Stimulated activated CD8-positive, alpha-beta memory T cell treated with anti-CD3 and anti-CD28 coated beads, Interleukin-15, amount 100 ng/mL, for 1 hour (primary cell): Measurements from ENCODE around the gene CRHR1.

Experiments used
- DNase-seq: peaks from one replicate; pipeline ENCODE4 v3.0.0-alpha.2; 2020; ENCODE audit warnings: low read depth

CRHR1 gene

DNA sequence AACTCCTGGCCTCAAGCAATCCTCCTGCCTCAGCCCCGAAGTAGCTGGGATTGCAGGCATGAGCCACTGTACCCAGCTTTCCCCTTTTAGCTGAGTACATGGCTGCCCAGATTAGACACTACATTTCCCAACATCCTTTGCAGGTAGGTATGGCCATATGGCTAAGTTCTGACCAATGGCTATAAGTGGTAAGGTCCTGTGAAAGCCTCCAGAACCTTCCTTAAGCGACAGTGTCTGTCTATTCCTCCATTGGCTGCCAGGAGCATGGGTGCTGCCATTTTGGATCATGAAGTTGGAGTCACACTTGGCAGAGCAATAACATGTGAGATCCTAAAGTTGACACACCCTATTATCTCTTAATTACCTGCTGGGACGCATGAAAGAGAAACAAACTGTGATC is 24.4 kb upstream of the CRHR1 start:
- DNase-seq = no peak

DNA sequence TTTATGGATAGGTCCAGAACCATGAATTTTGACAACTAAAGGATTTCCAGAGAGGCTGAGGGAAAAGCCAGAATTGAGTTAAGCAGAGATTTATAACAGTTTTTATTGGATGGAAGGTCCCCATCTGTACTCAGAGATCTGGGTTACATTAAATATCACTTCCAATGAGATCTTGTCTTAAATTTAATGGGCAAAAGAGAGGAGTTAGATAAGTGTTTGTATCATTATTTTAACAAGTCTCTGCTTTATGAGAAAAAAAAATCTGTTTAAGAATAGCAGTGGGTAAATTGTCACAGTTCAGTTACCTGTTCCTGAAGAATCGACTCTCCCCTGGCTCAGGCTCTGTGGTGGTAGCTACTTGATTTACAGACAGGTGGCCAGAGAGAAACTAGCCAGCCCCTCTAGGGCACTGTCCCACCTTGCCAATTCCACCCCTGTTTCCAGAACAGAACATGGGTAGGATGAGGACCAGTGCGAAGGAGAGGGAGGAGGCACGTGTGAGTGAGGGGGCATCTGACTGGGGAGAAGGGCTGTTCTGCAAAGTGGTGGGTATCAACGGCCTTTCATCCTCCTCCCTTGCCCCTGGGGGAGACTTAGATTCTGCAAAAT is 22.1 kb upstream of the CRHR1 start:
- no peak for DNase-seq

DNA sequence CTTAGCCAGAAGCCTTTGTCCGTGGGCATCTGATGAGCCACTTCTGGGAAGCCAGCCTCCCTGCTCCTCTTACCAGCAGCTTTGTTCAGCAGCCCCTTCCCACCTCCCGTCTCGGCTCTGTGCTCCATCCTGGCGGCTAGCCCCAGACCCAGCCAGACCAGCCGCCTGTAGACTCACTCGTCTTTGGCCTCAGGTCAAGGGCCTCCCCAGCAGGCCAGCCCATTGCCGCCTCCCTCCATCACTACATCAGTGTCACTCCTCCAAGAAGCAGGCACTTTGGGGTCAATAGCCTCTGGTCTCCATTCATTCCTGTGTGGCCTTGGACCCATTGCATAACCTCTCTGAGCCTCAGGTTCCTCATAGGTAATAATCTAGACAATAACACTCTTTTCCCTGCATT is 20.9 kb upstream of the CRHR1 start:
- DNase-seq = no peak

DNA sequence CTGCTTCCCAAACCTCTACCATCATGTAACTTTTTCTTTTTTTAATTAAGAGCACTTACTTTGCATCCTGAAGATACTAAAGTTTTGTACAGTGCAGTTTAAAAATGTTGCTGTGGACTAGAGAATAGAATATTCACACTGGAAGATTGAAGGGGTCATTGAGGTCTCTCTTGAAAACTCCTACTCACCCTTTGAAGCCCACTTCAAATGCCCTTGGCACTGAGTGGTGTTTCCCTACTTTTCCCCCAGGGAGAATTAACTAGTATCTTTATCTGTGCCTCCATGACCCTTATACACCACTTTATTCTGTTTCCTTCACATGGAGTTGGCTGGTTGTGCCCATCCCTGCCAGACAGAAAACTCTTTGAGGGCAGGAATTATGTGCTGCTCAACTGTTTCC is 19.6 kb upstream of the CRHR1 start:
- no peak for DNase-seq

DNA sequence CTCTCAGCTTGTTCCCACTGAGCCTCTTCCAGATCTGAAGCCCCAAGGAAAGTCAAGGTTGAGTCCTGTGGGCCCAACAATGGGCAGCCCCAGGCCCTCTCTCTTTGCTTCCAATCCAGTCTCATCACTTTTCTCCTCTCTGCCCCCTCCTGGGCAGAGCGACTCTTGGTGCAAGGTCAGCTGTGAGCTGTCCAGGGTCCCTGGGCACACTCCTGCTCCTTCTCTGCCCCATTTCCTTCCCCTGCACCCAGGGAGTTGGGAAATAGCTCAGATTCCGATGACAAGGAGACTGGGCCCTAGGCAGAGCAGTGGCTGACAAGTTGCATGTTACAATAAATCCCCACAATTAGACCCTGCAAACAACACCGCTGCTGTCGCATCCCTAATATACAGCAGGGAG is 16.1 kb upstream of the CRHR1 start:
- no peak for DNase-seq

DNA sequence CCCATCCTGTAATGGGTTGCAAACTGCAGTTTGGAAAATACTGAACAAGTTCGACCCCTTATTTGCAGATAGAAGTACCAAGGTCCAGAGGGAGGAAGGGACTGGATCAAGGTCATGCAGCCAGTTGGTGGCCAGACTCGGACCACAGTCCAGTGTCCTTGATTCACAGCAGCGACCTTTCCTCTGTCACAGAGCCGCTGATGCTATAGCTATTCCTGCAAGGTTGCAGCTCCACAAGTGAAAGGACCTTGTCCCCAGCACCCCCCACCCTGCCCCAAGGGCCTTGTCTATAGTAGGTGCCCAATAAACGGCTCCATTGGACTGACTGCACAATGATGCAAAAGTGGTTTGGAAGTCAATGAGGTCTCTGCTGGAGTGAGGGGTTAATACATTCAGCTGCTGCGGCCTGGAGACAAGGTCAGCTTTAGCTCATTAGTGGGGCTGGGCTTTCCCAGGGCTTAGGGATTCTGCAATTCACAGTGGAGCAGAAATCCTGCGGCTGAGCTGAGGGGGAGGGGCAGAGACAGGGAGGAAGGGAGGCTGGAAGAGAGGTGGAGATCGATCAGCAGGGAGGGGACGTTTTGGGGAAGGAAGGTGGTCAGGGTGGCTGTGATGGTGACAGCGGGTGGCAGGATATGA is 13.4 kb upstream of the CRHR1 start:
- no peak for DNase-seq

DNA sequence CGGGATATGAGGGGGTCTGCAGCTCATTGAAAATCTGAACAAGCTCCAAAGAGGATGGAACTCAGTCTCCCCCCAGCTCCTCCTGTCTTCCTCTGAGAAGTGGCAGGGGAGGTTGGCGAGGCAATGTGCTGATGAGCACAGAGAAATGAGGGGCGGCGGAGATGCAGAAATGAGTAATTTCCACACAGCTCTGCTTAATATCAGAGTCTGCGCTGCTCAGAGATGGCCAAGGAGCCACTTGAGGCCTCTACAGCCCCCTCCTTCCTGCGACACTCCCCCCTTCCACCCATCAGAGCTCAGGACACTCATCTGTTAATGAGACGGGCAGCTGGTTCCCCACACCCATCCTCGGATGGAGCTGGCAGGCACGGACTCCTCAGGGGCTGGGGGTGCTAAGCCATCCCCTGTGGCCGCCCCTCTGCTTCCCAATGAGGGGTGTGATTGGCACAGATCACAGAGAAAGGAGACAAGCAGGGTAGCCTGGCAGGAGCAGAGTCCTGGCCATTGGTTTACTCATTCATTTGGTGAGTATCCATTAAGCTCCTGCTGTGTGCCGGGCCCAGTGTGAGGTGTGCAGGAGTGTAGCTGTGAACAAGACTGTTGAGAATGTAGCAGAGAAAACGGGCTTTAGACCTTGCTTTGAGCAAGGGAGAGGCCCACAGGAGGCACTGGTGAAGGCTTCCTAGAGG is 12.7 kb upstream of the CRHR1 start:
- no peak for DNase-seq

DNA sequence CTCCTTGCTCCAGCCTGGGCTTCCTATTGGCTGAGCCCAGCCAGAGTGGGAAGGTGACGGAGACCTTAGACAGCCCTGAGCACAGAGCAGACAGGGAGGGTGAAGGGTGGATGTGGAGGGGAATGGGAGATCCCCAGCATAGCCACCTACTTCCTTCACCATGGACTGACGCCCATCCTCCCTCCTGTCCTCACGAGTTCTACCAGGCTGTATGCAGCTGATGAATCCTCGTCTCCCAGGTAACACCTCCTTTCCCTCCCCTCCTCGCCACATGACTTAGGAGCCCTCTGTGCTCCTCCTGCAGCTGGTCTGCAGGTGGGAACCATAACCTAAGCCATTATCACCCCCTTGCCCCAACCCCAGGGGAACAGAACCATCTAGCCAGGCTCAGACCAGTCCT is 9.0 kb upstream of the CRHR1 start:
- no peak for DNase-seq

DNA sequence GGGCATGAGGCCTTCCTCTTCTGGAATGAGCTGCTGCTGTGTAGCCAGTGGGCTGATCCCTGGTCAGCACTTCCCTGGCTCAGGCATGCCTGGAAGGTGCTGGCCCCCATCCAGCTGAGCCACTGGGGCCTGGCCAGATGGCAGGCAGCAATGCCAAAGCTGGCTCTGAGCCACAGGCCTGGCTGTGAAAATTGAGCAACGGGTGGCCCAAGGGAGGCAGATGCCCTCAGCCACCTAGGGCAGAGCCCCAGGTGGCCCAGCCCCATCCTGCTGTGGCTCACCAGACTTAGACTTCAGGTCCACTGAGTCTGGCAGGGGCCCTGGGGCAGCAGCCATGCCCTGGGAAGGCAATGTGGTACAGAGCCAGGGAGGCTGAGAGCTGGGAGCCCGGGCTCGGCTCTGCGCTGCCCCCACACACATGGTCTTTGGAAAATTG is 8.5 kb upstream of the CRHR1 start:
- DNase-seq = no peak

DNA sequence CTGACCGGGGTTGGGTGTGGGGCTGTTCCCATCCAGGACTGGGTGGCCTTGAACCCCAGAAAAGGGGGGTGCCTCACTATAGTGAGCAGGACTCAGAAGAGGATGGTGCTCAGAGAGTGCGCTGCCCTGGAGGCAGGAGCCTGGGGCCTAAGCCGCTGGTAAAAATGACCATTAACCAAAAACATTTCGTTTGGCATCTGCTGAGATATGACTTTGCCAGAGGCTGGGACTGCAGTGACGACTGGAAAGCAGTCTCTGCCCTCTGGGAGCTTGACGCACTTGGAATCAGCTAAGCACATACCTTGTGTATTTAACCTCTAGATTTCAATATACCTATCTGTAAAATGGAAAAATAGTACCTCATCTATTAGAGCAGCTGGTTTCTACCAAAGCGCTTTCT is 7.2 kb upstream of the CRHR1 start:
- no peak for DNase-seq

DNA sequence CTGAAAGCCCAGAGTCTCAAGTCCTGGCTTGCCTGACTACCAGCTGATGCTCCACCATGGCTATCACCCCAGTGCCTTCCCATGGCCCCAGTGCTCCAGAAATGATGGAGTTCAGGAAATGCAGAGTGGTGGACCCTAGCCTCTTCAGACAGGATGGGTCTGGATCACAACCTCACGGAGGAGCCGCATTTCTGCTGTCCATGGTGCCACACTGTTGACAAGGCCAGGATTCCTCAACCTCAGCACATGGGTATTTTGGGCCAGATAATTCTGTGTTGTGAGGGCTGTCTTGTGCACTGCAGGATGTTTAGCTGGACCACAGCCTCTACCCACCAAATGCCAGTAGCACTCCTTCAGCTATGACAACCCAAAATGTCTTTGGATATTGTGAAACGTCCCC is 6.7 kb upstream of the CRHR1 start:
- no peak for DNase-seq

DNA sequence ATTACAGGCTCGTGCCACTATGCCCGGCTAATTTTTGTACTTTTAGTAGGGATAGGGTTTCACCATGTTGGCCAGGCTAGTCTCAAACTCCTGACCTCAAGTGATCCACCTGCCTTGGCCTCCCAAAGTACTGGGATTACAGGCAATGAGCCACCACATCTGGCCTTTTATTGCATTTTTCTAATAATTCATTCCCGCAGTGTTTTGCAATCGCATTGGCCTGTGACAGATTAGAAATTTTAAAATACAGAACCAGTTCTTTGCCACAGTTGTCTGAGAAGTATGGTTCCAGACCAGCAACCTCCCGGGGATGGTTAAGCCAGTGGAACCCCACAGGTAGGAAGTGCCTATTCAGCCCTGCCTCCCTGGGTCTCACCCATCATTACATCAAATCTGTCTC is 3.2 kb upstream of the CRHR1 start:
- DNase-seq = no peak

DNA sequence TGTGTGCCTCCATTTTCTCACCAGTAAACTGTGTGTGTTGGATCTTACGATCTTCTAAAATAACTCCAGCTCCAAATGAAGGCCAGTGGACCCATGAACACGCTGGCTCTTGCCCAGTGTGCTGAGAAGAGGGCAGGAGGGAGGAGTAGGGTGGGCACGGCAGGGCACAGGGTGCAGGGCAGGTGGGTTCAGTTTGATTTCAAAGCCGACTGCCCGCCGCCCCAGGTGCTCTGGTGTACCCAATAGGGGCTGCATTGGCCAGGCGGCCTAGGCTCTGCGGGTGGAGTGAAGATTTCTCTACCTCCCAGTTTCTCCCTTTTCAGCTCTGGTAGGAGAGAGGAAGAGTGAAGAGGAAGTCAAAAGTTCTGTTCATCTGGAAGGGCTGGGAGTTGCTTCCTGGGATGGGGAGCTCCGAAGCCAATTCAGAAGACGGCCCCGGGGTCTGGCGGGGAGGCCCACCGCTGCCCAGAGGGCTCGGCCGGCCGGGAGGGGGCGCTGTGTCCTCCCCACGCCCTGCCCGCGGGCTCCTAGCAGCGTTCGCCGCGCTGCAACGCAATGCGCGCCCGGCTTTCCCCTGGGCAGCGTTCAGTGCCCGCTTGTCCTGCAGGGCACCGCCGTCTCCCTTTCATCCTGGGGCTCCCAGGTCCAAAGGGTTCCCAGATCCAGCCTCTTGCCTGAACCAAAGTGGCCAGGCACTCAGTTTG is 1.1 kb upstream of the CRHR1 start:
- no peak for DNase-seq

DNA sequence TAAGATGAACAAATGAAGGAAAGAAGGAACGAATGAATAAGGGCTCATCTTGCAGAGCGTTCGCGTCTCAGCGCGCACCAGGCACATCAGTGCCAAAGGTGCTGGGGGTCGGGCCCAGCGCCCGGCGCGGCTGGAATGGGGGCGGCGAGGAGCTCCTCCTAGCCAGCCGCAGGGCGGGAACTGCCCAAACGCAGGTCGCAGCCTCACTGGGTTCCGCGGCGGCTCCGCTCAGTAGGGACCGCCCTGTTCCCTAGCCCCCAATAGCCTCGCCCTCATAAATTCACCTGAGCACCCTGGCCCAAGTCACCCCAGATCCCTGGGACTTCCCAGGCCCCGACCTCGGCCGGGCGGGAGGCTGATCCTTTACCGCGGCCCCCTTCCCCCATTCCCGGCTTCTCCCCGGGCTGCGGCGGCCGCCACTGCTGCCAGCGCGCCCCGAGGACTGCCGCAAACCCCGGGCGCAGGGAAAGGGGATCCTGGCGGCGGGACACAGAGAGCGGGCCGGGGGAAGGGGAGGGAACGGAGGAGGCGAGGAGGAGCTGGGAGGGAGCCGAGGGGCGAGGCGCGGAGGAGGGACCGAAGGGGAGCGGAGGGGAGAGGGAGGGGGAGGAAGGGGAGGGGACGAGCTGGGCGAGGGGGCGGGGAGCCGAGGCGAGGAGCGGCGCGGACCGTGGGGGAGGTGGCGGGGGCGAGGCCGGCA is 377 bp upstream of the CRHR1 start:
- no peak for DNase-seq

DNA sequence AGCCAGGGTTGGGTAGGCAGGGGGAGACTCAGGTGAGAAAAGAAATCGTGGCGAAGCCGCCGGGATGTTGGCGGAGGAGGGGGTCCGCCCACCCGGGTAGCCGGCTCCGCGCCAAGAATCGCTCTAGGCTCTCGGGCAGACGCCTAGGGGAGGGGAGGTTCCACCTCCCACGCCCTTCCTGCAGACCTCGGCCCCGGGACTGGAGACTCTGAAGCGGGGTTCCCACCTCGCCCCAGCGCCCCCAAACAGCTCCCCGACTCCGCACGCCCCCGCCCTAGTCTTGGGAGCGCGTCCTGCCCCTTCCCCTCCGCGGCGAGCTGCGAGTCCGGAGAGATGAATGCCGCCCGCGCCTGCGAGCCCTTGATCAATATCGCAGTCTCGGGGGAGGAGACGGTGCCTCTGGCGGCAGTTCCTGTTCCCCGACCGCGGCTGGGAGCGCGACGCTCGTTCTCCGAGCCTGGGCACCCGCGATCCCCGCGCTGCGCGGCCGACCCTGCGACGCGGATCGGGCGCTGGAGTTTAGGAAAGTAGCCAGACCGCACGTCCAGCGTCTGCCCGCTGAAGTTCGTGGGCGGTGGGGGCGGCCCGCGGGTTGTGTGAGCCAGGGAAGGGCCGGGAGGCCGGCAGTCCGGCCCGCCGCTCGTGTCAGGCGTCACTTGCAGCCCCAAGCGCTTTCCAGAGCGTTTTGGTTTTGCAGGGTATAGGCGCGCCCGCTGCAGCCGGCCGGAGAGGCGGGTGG is 790 bp downstream of the CRHR1 start:
- DNase-seq = no peak

DNA sequence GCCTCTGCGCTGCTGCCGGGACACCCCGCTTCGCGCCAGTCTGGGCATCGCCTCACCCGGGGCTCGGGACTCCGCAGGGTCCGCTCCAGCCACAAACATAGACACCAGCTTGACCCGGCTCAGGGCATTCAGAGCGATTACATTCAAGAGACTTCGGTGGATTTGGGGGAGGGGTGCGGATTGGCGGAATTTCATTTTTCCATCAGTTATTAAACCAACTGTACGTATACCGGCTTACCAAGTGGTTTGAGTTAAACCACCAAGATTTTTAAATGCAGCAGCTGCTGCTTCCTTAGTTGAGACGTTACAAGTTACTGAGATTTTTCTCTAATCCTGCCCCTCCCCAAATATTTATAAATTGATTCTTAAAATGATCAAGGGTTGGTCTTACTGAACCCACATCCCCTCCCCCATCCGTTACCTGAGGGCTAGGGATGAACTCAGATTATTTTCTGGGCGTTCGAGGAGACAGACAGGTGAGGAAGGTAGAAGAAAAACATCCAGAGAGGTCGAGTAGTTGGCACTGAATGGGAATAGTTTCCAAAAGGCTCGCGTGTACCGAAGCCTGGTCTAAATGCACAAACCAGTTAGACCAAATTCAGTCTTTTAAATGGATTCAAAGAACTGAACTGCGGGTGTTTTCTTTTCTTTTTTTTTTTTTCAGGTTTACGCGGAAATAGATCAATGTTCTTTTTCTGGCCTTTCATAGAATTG is 1.5 kb downstream of the CRHR1 start:
- DNase-seq = no peak

DNA sequence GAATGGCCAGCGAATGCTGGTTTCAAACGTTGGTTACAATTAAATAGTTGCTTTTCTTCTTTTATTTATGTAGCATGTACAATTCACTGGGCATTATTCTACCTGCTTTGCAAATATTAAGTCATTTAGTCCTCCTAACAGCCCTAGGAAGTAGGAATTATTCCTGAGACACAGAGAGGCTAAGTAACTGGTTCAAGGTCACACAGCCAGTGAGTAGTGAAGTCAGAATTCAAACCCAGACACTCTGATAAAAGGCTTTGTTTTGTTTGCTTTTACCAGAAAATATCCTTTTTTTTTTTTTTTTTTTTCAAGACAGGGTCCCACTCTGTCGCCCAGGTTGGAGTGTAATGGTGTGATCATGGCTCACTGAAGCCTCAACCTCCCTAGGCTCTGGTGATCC is 2.2 kb downstream of the CRHR1 start:
- DNase-seq = no peak

DNA sequence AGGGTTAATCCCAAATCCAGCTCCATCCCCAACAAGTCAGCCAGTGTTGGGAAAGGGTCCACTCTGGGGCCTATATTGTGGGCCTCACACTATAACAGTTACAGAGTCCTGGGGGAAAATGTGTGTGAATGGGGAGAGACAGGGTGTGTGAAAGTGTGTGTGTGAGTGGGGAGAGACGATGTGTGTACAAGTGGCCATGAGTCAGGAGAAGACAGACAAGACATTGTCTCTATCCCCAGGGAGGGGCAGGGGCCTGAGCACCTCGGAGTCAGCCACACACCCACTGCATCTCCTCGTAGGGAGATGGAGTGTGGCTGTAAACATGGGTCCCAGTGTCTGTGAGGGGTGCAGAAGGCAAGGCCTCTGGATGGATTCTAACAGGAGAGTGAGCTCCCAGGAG is 2.9 kb downstream of the CRHR1 start:
- no peak for DNase-seq

DNA sequence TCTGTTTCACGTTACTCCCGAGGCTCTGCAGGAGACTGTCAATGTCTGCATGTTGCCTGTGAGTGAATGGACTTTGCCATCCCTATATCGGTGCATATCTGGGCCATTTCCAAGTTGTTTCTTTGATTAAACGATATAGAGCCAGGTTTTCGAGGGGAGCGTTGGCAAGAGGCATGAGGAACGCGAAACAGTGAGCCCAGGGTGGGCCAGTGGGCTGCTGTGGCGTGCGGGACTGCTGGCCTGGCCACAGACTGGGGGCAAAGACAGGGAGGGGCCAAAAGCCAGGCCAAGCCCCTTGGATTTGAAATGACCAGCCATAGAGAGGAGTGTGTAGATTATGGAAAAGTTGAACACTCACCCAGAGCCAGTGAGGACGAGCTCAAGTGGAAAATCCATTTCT is 3.5 kb downstream of the CRHR1 start:
- DNase-seq = no peak

DNA sequence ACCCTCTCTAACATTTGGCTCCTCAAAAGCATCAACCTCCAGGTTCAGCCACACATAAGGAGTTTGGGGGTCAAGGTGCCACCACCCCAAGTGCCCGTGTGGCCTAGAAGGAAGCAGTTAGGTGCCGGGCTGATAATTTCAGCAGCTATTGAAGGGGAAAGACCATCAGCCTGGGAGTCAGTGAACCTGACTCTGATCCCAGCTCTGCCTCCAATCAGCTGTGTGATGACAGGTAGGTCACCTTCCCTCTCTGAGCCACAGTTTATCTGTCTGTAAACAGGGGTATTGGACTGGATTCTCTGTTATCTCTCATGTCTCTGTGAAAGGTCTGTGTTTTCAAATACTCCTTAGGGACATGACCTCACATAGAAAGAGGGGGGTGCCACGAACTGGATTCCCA is 3.9 kb downstream of the CRHR1 start:
- DNase-seq = no peak

DNA sequence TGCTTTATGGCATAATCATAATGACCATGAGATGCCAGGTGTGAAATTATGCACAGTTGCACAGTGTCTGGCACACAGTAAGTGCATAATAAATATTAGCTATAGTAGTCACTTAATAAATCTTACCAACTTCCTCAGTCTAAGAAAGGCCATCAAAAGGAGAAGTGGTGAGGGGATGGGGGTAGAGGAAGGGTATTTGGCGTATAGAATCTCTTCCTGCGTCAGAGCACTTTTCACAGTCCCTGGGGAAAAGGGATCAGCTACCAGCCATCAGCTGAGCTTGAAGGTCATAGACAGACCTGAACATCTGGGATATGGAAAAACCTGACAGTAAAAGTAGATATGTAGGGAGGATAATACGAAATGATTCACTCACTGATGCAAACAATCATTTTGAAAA is 5.8 kb downstream of the CRHR1 start:
- DNase-seq = no peak
